Lung (tissue), 12 donors: ENCODE data around the gene NOS1AP. TPM values are rescaled to one million over a fixed set of nuclear protein-coding genes. Genes with fewer than 3 reads are reported as not detected.

Experiments used
- ATAC-seq: fragments of 200-7000 bp; cut with Tn5 transposase; one replicate; pipeline ENCODE4 v1.9.1; 2020; ENCODE audit warnings: moderate number of reproducible peaks; ENCODE audit not compliant: insufficient read depth, low FRiP score
- DNase-seq, 3 donors: peaks; one replicate each; pipeline ENCODE4 v3.0.0-alpha.2; 2013 to 2017
- H3K27ac ChIP-seq, 2 donors: one replicate each; pipeline ENCODE4 v1.5.1; 2013; ENCODE audit warnings: mild to moderate bottlenecking in 2 of 2, moderate library complexity in 2 of 2, control low read depth in 1 of 2, inconsistent platforms in 1 of 2, low read depth in 1 of 2, low read length in 1 of 2
- H3K27me3 ChIP-seq, 3 donors: one replicate each; pipeline ENCODE4 v1.5.1; 2013; ENCODE audit warnings: low read length in 2 of 3; ENCODE audit not compliant: control insufficient read depth in 3 of 3, insufficient read depth in 3 of 3
- H3K36me3 ChIP-seq, 4 donors: one replicate each; pipeline ENCODE4 v1.5.1; 2013; ENCODE audit warnings: low read length in 4 of 4, mild to moderate bottlenecking in 1 of 4, moderate library complexity in 1 of 4; ENCODE audit not compliant: control insufficient read depth in 4 of 4, insufficient read depth in 4 of 4
- H3K4me1 ChIP-seq, 5 donors: one replicate each; pipeline ENCODE4 v1.5.1; 2013; ENCODE audit warnings: low read length in 5 of 5, mild to moderate bottlenecking in 2 of 5, moderate library complexity in 1 of 5; ENCODE audit not compliant: control insufficient read depth in 5 of 5, insufficient read depth in 5 of 5
- H3K4me3 ChIP-seq: one replicate; pipeline ENCODE4 v1.5.1; 2013; ENCODE audit warnings: mild to moderate bottlenecking, control low read depth, moderate library complexity
- H3K9ac ChIP-seq, 2 donors: one replicate each; pipeline ENCODE4 v1.5.1; 2013; ENCODE audit warnings: low read length in 2 of 2, control low read depth in 1 of 2; ENCODE audit not compliant: insufficient read depth in 1 of 2
- H3K9me3 ChIP-seq, 4 donors: one replicate each; pipeline ENCODE4 v1.5.1; 2013; ENCODE audit warnings: low read length in 3 of 4, mild to moderate bottlenecking in 1 of 4, moderate library complexity in 1 of 4; ENCODE audit not compliant: control insufficient read depth in 4 of 4, insufficient read depth in 3 of 4
- WGBS, 2 donors: extraction: QIAGEN DNeasy Blood & Tissue Kit; methylation state at CpG; one replicate each; pipeline ENCODE4 v1.1.7; 2013; 5-methylcytosine and 5-hydroxymethylcytosine counted together
- polyA plus RNA-seq, 2 donors: library from polyadenylated mRNA; stranded (reverse); fragments of 200-250 nt; gene quantifications; one replicate each; pipeline ENCODE4 v1.2.1, GENCODE V29; 2013
- total RNA-seq, 2 donors: library from RNA; depleted of rRNA in 1 of 2; stranded (reverse); fragments of >200 nt in 1 of 2; gene quantifications; one replicate each; pipeline ENCODE4 v1.2.1, GENCODE V29; 2014 to 2021
- TF ChIP-seq, protein P1 (sequence below): IDR thresholded peaks from 2 replicates; pipeline ENCODE4 v1.5.1; 2012; ENCODE audit warnings: mild to moderate bottlenecking; ENCODE audit errors: control extremely low read depth, extremely low read depth
- donor health status: control.
- donor health status: control.
- donor health status: Bipolar disorder and iron deficiency.
- donor health status: healthy.
- donor health status: DM: yes; HTN: yes; CAD: no.

NOS1AP gene
- total and polyA plus RNA-seq, 4 donors: 0.57 to 5.0 (median 1.2) TPM

DNA sequence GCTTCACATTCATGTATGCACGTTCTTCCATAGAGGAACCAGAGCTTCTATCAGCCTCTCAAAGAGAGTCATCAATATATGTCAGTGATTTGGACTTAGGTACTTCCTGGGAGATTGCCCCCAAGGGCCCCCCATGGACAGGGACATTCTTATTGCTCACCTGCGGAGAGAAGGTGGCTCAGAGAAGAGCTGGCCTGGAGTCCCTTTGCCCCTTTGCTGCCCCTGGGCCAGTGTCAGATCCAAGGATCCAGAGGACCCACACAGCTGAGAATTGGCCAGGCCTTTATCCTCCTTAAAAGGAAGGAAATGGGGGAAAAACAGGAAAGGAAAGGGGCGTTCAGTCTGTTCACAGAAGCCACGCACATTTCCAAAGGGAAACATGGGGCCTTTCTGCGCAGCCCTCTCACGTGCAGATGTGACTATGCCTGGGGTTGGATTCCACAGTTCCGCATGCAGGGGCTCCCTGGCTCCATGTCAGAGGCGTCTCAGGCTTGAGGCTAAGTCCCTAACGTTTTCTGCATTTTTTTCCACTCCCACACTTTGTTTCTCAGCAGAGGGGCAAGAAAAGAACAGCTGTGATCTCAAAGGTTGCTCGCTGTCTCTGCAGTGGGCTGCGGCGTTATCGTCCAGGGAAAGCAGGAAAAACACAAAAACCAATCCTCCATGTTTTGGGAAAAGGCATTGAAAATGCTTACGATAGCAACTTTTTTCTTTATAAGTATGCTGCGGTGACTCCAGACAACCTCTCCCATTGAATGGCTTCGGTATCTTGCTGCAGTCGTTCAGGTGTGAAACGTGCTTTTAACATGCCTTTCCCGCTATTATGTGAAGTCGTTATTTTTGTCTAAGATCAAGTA, 318.0 kb downstream of the NOS1AP start:
- TF ChIP-seq, protein P1, sequence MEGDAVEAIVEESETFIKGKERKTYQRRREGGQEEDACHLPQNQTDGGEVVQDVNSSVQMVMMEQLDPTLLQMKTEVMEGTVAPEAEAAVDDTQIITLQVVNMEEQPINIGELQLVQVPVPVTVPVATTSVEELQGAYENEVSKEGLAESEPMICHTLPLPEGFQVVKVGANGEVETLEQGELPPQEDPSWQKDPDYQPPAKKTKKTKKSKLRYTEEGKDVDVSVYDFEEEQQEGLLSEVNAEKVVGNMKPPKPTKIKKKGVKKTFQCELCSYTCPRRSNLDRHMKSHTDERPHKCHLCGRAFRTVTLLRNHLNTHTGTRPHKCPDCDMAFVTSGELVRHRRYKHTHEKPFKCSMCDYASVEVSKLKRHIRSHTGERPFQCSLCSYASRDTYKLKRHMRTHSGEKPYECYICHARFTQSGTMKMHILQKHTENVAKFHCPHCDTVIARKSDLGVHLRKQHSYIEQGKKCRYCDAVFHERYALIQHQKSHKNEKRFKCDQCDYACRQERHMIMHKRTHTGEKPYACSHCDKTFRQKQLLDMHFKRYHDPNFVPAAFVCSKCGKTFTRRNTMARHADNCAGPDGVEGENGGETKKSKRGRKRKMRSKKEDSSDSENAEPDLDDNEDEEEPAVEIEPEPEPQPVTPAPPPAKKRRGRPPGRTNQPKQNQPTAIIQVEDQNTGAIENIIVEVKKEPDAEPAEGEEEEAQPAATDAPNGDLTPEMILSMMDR: no peak
- Histone ChIP-seq H3K4me3 (no peak overlapping the region), H3K4me1 (peaks cover 0 to 3% (median 0%) of the 10 kb centered on the region in 5 donors), H3K9me3 (no peaks in the 10 kb centered on the region), H3K27me3 (no peaks in the 10 kb centered on the region), H3K36me3 (no peaks in the 10 kb centered on the region), H3K9ac (no peak overlapping the region), H3K27ac (no peak overlapping the region)
- ATAC-seq: no peak
- 81 to 82% methylated on average over 20 of the region's 20 CpGs for WGBS, 2 donors
- DNase-seq: no peak

DNA sequence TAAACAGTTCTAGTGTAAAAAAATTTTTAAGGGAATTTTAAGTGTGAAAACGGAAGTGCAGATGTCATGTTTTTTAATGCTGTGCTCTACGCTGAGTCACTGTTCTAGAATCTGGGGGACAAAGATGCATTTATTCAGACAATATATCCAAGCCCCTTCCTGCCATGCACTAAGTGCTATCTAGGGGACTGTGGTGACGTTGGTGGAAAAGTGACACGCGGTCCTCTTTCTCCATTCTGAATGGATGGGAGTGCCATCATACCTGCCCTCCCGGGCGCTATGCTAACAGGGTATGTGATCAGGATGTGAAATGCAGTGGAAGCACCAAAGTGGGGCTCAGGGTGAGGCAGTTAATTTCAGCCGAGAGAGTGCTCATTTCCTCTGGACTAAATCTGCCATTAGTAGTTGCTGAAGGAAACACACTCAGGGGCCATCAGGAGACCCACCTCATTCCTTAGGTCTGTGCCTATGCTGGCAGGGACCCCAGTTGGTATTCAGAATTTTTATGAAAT, 318.6 kb downstream of the NOS1AP start:
- 77 to 86% methylated on average over 8 of the region's 8 CpGs for WGBS, 2 donors
- Histone ChIP-seq H3K4me1 (peaks cover 0 to 3% (median 0%) of the 10 kb centered on the region in 5 donors), H3K36me3 (no peaks in the 10 kb centered on the region), H3K9ac (no peak overlapping the region), H3K4me3 (no peak overlapping the region), H3K27ac (no peak overlapping the region), H3K9me3 (no peaks in the 10 kb centered on the region), H3K27me3 (no peaks in the 10 kb centered on the region)
- DNase-seq: no peak
- TF ChIP-seq, protein P1: no peak
- no peak for ATAC-seq

DNA sequence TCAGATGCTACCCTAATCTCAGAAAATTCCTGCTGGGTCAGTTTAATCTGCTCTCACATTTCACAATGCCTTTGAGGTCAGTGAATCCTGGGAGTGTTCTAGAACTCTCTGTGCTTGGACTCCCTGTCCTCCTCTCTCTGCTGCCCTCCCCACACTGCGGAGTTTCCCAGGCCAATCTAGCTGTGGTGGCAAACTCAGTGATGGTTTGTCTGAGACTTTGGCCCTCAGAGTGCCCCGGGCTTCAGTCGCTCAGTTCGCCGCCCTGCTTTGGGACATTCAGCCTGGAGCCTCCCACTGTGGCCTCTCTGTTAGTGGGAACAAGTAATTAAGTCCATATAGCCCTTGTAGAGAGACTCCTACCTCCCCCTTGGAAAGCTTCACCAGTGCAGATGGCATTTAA, 319.1 kb downstream of the NOS1AP start:
- no peak overlapping the region for H3K9ac ChIP-seq
- WGBS, 2 donors: 94% methylated on average over 5 of the region's 5 CpGs
- H3K27ac ChIP-seq: no peak overlapping the region
- H3K36me3 ChIP-seq: no peaks in the 10 kb centered on the region
- H3K27me3 ChIP-seq: no peaks in the 10 kb centered on the region
- no peak overlapping the region for H3K4me3 ChIP-seq
- ATAC-seq (no peak), DNase-seq (no peak)
- H3K4me1 ChIP-seq: peaks cover 0 to 3% (median 0%) of the 10 kb centered on the region in 5 donors
- TF ChIP-seq, protein P1: no peak
- H3K9me3 ChIP-seq: no peaks in the 10 kb centered on the region
